ENCODE measurements around the gene TP53RK.

- TF ChIP-seq CTCF (conservative IDR thresholded peaks at IDR 0.05), result no peak
- no peak for TF ChIP-seq ZFX (IDR thresholded peaks at IDR 0.05)
Measured at GRCh38 chr20:46690219-46691106, 1.2 kb upstream of the TP53RK start.
